ENCODE measurements around the gene RPL3.
"Not testable (repeated sequence)": the region's sequence is repeated elsewhere in the genome, so short reads cannot be mapped to it uniquely, and the experiment has no call there.

RPL3 gene

DNA sequence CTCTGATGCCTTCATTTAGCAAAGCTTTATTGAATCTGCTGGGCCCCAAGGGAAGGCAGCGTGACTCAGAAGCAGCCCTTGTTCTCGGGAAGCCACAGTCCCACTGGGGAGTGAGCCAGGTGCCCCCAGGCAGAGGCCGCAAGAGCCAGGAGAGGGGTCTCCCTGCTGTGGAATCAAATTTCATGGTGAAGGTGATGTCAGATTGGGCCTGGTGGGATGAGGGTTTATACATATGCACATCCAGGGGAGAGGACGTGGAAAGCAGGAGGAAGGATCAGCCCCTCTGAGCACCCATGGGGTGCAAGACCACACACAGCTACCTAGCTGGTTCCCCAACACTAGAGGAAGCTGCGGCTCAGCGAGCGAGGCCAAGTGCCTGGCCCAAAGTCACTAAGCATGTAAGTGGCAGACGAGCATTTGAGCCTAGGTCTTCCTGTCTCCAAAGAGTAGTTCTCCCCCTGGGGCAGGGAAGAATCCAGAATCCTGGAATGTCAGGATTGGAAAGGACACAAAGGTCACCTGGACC lies 32.3 kb upstream of the RPL3 start:
- no peak for DNase-seq (ENCODE audit: low read depth)

DNA sequence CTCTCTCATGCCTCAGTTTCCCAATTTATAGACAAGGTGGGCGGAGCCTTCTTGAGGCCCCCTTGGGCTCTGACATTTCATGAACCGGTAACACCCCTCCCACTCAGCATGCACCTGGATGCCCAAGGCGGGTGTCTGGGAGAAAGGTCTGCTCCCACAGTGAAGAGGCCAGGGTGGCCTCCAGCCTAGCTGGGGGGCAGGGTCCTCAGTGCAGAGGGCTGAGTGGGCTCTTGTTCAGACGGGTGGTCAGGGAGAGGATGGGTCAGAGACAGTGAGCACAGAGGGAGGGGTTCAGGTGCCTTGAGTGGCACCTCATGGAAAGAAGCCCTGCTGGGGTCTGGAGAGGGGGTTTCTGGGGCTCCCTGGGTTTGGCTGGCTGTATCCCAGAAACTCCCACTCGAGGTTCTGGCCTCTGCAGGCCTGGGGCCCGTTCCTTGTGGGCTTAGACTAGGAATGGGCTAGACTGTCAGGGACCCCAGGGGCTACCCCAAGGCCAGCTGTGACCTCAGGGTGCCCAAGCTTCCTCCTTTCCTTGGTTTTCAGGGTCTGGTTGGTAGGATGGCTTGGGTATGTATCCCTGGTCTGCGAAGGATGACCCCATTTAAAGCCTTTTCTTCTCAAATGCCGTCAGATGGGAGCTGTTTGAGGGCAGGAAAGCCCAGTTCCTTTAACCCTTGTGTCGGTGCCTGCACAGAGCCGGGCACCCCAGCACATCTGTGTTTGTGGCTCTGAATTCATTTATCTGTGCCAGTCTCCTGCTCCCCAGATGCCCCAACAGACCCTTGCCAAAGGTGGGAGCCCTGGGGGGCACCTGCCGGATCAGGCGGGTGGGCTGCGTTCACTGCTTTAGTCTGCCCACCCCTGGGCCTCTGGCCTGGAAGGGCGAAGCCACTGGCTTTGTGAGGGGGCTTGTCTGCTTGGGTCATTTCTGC lies 31.6 kb upstream of the RPL3 start:
- DNase-seq (ENCODE audit: low read depth) = no peak

DNA sequence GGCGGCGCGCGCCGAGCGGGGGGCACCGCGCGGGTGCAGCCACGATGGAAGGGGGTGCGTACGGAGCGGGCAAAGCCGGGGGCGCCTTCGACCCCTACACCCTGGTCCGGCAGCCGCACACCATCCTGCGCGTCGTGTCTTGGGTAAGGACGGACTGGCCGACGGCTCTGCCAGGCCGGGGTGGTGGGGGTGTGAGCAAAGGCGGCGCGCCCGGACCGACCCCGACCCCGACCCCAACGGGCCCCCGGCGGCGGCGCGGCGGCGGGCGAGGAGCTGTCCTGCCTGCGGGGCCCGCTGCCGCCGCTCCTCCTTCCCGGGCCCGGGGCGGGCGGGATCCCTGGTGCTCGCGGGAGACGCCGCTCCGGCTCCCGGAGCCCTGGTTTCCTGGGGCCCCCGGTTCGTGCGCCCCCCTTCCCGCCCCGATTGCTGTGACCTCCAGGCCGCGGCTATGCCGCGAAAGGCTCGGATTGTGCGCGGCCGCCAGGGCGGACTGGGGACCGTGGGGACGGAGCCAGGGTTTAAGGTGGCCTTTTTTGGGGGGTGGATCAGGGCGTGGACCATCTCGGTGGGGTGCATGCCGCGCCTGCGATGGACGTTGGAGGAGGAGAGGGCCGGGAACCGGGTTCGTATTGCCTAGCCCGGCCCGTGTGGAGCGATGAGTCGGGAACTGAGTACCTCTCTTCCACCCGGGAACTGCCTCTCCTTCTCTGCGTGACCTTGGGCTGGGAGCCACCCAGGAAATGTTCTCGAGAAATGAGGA lies 30.7 kb upstream of the RPL3 start, which contains the start of gene SYNGR1:
Gene SYNGR1 (plus strand): TSS at position 25 of the 760 bp plus-strand sequence. CDS start 20 bp downstream, at position 45.
- DNase-seq (ENCODE audit: low read depth) = no peak

DNA sequence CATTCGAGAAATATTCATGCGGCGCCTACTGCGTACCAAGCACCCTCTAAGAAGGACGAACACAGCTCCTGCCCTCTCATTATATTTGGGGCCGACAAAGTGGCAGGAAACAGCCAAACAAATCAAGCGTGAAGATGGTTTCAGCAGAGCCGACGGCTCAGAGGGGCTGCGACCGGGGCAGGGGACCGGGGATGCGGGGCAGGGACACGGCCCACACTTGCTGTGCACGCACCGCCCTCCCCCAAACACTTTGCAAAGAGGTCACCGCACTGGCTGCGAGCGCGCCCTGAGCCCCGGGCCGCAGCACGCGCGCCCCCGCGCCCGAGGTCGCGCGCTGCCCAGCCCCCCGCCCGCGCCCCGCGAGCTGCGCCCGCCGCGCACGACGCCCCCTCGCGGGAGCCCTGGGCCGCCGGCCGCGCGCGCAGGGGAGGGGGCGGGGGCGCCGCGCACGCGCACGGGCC lies 30.1 kb upstream of the RPL3 start:
- DNase-seq (ENCODE audit: low read depth) = no peak

DNA sequence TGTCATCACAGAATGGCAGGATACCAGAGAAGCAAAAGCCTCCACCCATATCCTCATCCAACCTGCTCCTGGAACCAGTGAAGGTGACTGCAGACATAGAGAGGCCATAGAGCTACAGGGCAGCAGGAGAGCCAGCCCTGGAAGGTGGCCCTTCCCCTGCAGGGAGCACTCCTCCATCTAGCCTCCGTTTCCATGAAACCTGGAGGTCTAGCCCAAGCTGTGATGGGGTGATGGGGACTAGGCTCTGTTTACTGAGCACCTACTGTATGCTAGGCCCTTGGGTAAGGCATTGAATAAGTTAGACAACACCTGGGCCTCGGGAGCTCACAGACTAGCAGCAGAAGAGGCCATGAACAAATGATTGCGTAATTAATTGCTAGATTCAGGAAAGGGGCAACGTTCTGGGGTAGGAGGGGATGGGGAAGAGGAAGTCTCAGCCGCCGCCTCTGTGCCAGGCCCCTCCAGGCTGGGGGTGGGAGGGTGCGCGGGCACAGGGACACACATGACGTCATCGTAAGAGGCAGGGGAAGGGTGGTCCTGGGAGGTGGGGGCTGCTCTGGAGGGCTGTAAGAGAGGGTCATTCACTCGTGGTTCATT lies 29.6 kb upstream of the RPL3 start:
- no peak for DNase-seq (ENCODE audit: low read depth)

DNA sequence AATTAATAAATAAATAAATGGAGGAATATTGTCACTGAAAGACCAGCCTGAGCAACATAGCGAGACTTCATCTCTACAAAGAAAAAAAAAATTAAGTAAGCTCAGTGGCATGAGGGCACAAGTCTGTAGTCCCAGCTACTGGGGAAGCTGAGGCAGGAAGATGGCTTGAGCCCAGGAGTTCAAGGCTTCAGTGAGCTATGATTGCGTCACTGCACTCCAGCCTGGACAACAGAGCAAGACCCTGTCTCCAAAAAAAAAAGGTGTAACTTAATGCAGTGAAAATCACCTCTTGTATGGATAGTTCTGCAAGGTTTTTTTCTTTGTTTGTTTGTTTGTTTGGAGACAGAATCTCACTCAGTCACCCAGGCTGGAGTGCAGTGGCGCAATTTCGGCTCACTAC lies 25.8 kb upstream of the RPL3 start:
- no peak for DNase-seq (ENCODE audit: low read depth)

DNA sequence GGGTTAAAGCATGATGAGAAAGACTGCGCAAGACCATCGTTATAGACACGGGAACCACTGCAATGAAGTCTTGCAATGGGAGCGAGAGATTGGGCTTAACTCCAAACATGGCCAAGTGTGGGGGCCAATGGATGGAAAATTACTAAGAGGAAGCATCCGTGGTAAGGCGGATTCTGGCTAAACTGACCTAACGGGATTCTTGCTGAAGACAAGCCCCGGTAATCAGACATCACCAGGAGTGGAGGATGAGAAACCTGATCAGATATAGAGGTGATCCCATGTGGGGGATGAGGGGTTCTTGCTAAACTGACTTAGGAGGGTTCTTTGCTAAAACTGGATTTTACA lies 24.6 kb upstream of the RPL3 start:
- DNase-seq (ENCODE audit: low read depth) = no peak

DNA sequence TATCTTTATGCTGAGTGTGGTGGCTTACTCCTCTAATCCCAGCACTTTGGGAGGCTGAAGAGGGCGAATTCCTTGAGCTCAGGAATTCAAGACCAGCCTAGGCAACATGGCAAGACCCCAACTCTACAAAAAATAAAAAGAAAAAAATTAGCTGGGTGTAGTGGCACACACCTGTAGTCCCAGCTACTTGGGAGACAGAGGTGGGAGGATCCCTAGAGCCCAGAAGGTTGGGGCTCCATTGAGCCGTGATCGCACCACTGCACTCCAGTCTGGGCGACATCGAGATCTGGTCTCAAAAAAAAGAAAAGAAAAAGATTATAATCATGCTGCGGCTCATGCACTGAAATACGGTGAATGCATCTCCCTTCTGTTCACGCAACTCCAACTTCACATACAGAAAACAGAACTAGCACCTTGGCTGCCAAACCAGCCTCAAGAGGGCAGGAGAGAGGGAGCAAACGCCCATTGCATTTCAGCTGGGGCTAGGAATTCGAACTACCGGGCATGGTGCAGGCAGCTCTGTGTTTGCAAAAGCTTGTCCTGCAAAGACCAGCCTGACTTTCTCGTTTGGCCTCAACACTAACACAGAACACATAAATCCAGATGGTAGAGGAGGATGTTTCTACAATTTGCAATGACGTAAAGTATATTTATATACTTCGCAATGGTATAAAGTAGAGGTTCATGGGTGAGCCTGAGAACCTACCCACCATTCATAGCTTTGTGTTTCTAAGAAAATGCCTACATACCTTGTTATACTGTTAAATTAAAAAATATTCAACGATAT lies 24.0 kb upstream of the RPL3 start:
- DNase-seq (ENCODE audit: low read depth) = peak; percentile 41

DNA sequence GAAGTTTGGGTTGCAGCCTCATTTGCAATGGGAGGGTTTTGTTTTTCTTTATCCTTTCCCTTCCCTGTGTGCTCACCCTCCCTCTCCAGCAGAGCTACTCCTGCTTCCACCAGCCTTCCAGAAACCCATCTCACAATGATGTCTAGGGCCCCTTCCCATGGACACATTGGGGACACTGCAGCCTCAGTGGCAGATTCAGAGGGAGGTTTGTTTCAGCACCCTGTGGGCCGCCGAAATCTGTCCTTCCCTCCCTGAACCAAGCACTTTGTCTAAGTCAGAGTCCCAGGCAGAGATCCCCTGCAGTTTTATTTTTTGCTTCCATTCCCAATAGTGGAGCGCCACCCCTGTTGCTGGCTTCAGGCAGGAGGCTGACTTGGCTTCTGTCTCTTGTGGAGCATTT lies 21.8 kb upstream of the RPL3 start:
- DNase-seq (ENCODE audit: low read depth) = no peak

DNA sequence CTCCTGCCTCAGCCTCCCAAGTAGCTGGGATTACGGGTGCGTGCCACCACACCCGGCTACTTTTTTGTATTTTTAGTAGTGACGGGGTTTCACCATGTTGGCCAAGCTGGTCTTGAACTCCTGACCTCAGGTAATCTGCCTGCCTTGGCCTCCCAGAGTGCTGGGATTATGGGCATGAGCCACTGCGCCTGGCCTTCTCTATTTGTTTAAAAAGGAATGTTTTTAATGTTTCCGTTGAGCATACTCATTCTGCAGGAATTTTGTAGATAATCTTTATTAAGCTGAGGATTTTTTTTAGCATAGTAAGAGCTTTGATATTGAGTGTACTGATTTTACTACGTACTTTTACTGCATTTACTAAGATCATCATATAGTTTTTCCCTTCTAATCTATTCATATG lies 20.4 kb upstream of the RPL3 start:
- not testable (repeated sequence) for DNase-seq (ENCODE audit: low read depth)

DNA sequence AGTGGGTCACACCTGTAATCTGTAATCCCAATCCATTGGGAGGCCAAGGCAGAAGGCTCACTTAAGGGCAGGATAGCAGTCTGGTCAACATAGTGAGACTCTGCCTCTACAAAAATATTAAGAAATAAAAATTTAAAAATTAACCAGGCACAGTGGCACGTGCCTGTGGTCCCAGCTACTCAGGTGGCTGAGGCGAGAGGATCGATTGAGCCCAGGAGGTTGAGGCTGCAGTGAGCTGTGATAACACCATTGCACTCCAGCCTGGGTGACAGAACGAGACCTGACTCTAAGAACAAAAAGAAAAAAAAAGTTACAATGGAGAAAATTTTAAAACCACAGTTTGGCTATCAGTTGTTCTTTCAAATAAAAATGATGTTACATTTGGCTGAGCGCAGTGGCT lies 17.0 kb upstream of the RPL3 start:
- DNase-seq (ENCODE audit: low read depth) = no peak

DNA sequence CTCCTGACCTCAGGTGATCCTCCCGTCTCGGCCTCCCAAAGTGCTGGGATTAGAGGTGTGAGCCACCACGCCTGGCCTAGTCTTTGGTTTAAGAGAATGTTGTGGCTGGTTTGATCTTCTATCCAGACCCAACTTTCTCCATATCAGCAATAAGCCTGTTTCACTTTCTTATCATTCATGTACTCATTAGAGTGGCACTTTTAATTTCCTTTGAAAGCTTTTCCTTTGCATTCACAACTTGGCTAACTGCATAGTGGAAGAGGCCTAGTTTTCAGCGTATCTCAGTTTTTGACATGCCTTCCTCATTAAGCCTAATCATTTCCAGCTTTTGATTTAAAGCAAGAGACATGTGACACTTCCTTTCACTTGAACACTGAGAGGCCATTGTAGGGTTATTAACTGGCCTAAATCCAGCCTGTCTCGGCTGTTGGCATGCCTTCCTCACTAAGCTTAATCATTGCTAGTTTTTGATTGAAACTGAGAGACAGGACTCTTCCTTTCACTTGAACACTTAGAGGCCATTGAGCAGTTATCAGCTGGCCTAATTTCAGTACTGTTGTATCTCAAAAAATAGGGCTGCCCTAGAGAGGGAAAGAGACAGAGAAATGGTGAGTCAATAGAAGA lies 13.1 kb upstream of the RPL3 start:
- DNase-seq (ENCODE audit: low read depth) = no peak

DNA sequence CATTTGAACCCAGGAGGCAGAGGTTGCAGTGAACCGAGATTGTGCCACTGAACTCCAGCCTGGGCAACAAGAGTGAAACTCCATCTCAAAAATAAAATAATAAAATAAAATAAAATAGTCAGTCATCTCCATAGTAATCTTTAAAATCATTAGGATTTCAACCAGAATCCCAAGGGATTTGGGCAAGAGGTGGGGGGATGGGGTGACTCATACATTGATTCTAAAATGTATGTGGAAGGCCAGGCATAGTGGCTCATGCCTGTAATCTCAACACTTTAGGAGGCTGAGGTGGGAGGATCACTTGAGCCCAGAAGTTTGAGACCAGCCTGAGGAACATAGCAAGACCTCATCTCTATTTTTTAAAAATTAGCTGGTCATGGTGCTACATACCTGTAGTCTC lies 11.1 kb upstream of the RPL3 start:
- not testable (repeated sequence) for DNase-seq (ENCODE audit: low read depth)

DNA sequence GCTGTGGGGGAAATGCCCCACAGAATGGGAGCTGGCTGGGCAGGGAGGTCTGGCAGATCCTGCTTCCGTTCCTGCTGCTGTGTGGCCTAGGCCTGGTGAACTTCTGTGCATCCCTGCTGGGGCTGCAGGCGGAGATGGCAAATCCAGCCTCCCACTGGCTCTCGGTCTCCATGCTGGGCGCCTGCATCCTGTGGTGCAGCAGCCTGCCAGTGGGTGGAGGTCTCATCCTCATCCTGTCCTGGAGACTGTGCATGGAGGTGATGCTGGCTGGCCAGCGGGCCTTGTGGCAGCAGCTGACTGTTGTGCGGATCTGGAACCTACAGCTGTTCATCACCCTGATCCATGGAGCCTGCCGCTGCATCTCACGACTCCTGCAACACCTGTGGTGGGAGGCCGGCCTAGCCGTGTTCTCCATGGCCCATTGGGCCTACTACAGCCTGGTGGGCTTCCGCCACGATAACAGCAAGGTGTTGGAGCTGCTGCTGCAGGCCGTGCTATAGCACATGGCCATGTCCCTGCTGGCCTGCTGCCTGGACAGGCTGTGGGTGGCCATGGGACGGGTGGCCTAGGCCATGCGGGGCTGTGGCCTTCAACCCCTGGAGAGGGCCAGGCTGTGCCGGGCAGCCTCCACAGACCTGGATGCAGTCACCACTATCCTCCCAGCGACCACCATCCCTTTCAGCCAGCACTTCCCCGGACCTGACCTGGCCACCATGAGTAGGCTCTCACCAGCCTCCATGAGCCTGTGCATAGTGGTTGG lies 8.8 kb upstream of the RPL3 start:
- no peak for DNase-seq (ENCODE audit: low read depth)

DNA sequence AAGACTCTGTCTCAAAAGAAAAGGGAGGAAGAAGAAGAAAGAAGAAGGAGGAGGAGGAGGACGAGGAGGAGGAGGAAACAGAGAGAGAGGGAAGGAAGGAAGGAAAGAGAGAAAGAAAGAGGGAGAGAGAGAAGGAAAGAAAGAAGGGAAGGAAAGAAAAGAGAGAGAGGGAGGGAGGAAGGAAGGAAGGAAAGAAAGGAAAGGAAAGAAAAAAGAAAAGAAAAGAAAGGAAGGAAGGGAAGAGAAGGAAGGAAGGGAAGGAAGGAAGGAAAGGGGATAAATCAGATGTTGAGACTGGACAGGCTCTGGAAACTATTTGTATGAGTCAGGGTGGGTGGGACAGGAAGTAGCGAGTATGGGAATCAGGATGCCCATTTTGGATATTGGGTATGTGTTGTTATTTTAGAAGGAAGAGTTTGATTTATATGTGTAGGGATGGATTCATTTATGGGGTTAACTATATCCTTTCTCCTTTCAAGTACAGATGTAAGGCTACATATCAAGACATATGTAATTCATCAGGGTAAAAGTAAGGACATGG lies 6.0 kb upstream of the RPL3 start:
- no peak for DNase-seq (ENCODE audit: low read depth)

DNA sequence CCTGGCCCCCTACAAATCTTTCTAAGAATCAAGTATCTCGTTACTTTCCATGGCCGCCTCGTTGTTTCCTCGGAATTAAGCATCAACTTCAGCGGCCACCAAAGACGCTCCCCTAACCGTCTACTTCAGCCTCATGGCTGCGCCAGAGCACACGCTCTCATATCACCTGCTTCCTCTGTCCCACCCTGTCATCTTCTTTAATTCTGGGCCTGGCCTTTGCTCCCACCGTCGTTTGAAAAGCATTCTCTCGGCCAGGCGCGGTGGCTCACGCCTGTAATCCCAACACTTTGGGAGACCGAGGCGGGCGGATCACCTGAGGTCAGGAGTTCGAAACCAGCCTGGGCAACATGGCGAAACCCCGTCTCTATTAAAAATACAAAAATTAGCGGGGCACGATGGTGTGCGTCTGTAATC lies 1.2 kb upstream of the RPL3 start:
- DNase-seq (ENCODE audit: low read depth) = not testable (repeated sequence)

DNA sequence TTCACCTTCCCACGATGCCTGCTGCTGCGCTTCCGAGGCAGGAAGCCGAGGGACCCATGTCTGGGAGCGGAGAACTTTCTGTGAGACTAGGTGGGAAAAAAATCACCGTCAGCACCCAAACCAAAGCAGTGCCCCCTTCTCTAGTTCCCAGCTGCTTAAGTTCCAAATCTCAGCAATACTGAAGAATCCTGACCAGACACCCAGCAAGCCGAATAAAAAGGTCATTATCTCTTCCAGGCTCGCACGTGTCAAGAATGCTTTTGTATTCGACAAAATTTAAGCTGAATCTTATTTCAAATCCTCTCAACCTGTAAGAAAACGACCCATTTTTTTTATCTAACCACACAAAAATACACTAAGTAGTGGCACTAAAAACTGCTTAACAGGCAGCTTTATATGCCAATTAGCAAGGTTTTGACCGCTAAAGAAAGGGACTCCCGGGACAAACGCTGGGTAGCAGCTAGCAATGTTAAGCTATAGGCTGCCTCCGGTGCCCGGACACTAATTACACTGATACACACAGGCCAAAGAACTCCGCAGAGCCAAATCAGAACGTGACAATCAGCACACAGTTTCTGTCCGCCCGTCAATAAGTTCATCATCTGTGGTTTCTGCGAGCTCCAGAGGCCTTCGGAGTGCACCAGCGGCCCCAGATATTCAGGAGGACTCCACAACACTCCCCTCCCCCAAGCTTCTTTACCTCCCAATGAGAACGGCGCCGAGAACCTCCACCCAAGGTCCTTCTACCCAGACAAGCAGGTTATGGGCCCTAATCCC lies 728 bp downstream of the RPL3 start:
- DNase-seq (ENCODE audit: low read depth) = no peak

DNA sequence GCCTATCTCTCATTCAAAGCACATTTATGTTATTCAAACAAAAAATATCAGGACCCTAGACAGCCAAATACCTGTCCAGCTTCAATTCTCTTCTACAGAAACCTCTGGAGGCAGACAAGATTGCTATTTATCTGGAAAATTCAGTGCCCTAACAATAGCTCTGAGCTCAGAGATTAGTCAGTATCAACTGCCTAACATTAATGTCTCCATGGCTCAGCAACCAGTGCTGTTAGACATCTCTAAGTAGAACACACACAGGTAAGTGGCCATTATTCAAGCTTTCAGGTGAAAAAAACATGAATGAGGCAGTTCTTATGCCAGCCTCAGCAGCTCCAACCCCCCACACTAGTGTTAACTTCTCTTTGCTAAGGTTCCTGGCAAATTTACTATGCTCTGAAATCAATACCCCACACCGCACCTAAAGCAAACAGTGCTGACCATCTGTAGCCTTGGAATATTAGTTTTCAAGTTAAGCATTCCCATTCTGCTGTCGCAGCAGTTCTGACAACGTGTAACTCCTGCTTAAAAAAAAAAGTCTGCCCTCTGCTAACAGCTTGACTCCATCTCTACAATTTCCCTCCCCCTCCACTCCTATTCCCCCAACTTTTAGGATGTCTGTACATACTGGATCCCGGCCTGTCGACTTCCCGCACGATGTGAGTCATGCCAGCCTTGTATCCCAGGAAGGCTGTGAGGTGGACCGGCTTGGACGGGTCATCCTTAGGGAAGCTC lies 1.5 kb downstream of the RPL3 start:
- DNase-seq (ENCODE audit: low read depth) = no peak
